Uterus (tissue), 4 donors: ENCODE measurements around the gene PRKAR1B. TPM values are rescaled to one million over a fixed set of nuclear protein-coding genes. Genes with fewer than 3 reads are reported as not detected.

ENCODE experiments used
- DNase-seq, 2 donors: peaks; one replicate each; pipeline ENCODE4 v3.0.0-alpha.2; 2019 to 2020
- H3K27ac ChIP-seq, 2 donors: fragments of 200-600 bp; sonication (generic); 1 replicate in 1 of 2; 2 replicates in 1 of 2; pipeline ENCODE4 v1.5.1; 2016 to 2018
- H3K27me3 ChIP-seq, 2 donors: fragments of 200-600 bp; sonication (generic); one replicate each; pipeline ENCODE4 v1.5.1; 2018 to 2019; ENCODE audit warnings: control low read depth in 1 of 2
- H3K36me3 ChIP-seq, 2 donors: fragments of 200-600 bp; sonication (generic); one replicate each; pipeline ENCODE4 v1.5.1; 2019; ENCODE audit warnings: control low read depth in 1 of 2
- H3K4me1 ChIP-seq, 2 donors: fragments of 200-600 bp; sonication (generic); one replicate each; pipeline ENCODE4 v1.5.1; 2018 to 2019; ENCODE audit warnings: control low read depth in 1 of 2
- H3K4me3 ChIP-seq, 2 donors: fragments of 200-600 bp; sonication (generic); 1 replicate in 1 of 2; 2 replicates in 1 of 2; pipeline ENCODE4 v1.5.1; 2018 to 2019; ENCODE audit warnings: mild to moderate bottlenecking in 1 of 2
- H3K9me3 ChIP-seq, 2 donors: fragments of 200-600 bp; sonication (generic); one replicate each; pipeline ENCODE4 v1.5.1; 2019; ENCODE audit warnings: control low read depth in 1 of 2
- POLR2A ChIP-seq, 2 donors: fragments of 450-650 bp; IDR thresholded peaks; one replicate each; pipeline ENCODE4 v1.6.1; 2016; ENCODE audit warnings: antibody characterized with exemption in 2 of 2, mild to moderate bottlenecking in 1 of 2, moderate library complexity in 1 of 2
- intact Hi-C: fragments of 100-400 bp; cut with DNase I; formaldehyde crosslinking; loops from one replicate; pipeline ENCODE4 v1.15.1; 2023; ENCODE audit warnings: low total_unique reads
- total RNA-seq, 4 donors: library from RNA; depleted of rRNA in 3 of 4; stranded (reverse); fragments of >200 nt in 3 of 4; gene quantifications; one replicate each; pipeline versions ENCODE4 v1.1.0 to v1.2.4, GENCODE V29; 2014 to 2023
- TF ChIP-seq, protein P1 (sequence below), 4 experiments: fragments of 200-600 bp in 2 of 4; fragments of 450-650 bp in 2 of 4; sonication (generic) in 2 of 4; IDR thresholded peaks; one replicate each; pipeline ENCODE4 v1.5.1; 2016 to 2019; ENCODE audit warnings: antibody characterized with exemption in 4 of 4, mild to moderate bottlenecking in 2 of 4, moderate library complexity in 1 of 4
- donor health status: DM: yes; HTN: yes; CAD: no.

PRKAR1B gene
- total RNA-seq, 4 donors from 2014 or later = 1.0 to 45.2 (median 28.7) TPM

DNA sequence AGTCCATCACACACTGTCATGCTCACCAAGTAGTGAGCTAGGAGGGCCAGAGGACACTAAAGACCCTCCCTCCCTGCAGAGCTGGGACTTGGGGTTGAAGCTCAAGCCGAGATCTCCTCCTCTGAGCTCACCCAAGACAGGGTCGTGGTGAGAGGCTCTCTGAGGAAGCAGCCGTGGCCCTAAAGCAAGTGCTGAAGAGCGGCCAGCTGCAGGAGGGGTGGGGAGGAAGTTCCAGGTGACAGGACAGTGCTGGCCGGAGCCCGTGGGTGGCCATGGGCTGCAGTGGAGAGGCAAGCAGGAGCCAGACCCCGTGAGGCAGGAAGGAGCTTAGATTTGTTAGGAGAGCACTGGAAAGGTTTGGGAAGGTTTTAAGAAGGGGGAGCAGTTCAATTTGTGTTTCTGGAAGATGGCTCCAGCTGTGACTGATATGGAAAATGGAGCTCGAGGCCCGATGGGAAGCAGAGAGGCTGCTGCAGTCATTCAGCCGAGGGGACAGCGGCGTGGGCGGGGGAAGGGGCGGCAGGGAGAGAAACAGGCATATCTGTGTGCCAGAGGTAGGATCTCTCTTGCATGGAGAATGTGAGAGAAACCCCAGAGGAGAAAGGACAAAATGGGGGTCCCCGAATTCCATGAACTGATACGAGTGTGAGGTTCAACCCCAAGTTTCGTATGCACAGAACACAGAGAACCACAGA lies 27.5 kb downstream of the PRKAR1B start:
- intact Hi-C loops = no loop called here
- Histone ChIP-seq H3K9me3 (peaks cover 0 to 6% of the 10 kb centered on the region in 2 donors), H3K27ac (peak overlapping the region in 1 of 2 donors; percentile 19), H3K4me3 (no peak overlapping the region), H3K4me1 (no peaks in the 10 kb centered on the region), H3K27me3 (no peaks in the 10 kb centered on the region), H3K36me3 (no peaks in the 10 kb centered on the region)
- no peak for TF ChIP-seq POLR2A (IDR thresholded peaks at IDR 0.05)
- TF ChIP-seq, protein P1, sequence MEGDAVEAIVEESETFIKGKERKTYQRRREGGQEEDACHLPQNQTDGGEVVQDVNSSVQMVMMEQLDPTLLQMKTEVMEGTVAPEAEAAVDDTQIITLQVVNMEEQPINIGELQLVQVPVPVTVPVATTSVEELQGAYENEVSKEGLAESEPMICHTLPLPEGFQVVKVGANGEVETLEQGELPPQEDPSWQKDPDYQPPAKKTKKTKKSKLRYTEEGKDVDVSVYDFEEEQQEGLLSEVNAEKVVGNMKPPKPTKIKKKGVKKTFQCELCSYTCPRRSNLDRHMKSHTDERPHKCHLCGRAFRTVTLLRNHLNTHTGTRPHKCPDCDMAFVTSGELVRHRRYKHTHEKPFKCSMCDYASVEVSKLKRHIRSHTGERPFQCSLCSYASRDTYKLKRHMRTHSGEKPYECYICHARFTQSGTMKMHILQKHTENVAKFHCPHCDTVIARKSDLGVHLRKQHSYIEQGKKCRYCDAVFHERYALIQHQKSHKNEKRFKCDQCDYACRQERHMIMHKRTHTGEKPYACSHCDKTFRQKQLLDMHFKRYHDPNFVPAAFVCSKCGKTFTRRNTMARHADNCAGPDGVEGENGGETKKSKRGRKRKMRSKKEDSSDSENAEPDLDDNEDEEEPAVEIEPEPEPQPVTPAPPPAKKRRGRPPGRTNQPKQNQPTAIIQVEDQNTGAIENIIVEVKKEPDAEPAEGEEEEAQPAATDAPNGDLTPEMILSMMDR (IDR thresholded peaks at IDR 0.05) = no peak
- DNase-seq = no peak

DNA sequence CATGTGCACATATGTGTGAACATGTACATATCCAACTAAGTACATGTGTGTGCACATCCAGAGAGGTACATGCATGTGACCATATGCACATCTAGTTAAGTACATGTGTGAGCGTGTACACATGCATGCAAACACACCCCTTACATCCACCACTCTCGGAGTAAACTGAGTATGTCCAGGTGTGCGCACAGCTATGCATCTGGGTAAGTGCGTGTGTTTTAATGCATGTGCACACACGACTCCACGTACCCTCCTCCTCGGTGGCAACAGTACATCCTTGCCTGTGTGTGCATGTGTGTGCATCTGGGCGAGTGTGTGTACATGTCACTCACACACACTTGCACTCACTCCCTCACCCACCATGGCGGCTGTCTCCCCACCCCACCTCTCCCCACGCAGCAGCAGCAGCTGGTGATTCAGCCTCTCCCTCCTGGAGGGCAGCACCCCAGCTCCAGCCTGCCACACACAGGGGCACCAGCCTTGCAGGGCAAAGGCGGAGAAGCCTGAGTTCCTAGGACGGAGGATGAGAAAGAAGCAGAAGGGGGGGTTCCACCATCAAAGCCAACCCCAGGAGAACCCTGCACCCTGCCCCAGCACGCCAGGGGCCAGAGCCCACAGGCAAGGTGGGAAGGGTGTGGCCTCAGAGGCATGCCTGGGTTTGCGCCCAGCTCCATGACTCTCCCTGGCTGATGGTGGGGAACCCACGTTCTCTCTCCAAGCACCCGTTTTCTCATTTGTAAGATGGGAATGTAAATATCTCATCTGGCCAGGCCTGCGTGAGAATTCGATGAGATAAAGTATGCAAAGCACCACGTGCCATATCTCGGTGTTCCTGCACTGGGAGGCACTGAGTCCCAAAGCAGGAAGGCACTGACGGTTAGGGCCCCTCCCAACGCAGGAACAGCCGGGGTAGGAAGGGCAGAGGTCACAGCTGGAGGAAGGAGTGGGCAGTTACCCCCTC lies 28.3 kb downstream of the PRKAR1B start:
- DNase-seq = no peak
- peaks cover 0 to 6% of the 10 kb centered on the region in 2 donors for H3K9me3 ChIP-seq
- peak overlapping the region in 1 of 2 donors; percentile 30 for H3K27ac ChIP-seq
- no peak overlapping the region for H3K4me3 ChIP-seq
- H3K36me3 ChIP-seq = no peaks in the 10 kb centered on the region
- intact Hi-C loops = no loop called here
- no peak for TF ChIP-seq POLR2A (IDR thresholded peaks at IDR 0.05)
- TF ChIP-seq, protein P1 (IDR thresholded peaks at IDR 0.05) = no peak
- no peaks in the 10 kb centered on the region for H3K4me1 ChIP-seq
- no peaks in the 10 kb centered on the region for H3K27me3 ChIP-seq

DNA sequence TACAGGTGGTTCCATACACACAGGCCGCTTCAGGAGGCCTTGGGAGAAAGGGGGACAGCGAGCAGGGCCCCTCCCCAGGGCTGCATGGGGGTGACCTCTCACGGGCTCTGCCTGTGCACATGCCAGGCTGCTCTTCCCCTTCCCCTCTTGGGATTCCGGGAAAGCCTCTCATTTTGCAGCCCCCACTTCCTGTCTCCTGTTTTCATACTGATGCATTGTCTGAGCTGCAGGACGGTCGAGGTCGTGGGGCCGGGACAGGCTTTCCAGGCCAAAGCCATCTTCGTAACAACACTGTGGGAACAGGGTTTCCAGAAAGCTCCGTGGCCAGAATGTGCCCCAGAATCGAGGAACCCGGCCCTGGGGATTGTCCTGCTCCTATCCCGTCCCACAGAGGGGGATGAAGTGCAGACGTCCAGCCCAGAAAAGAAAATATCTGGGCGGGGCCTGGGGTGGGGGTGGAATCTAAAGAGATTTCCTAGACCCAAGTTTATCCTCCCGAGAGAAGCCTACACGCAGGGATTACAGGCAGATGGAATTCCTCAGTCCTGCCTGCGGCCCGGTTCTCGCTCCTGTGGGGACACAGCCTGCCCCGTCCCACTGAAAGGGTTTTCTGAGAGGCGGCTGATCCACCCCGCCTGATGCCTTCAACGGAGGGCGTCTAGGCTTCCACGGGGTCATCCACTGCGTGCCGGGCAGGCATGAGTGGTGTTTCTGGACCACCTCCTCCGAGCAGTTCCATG lies 30.1 kb downstream of the PRKAR1B start:
- no peak for DNase-seq
- no peaks in the 10 kb centered on the region for H3K9me3 ChIP-seq
- intact Hi-C loops = no loop called here
- no peaks in the 10 kb centered on the region for H3K4me1 ChIP-seq
- no peak for TF ChIP-seq POLR2A (IDR thresholded peaks at IDR 0.05)
- TF ChIP-seq, protein P1 (IDR thresholded peaks at IDR 0.05) = no peak
- H3K36me3 ChIP-seq = no peaks in the 10 kb centered on the region
- no peak overlapping the region for H3K4me3 ChIP-seq
- no peaks in the 10 kb centered on the region for H3K27me3 ChIP-seq
- H3K27ac ChIP-seq = peak overlapping the region in 1 of 2 donors; percentile 10

GRCh38 chr7:696426-696811 lies 30.7 kb downstream of the PRKAR1B start:
- TF ChIP-seq POLR2A (IDR thresholded peaks at IDR 0.05) = no peak
- TF ChIP-seq, protein P1 (IDR thresholded peaks at IDR 0.05) = no peak
- H3K4me1 ChIP-seq = no peaks in the 10 kb centered on the region
- no peak overlapping the region for H3K27ac ChIP-seq
- H3K27me3 ChIP-seq = no peaks in the 10 kb centered on the region
- H3K9me3 ChIP-seq = no peaks in the 10 kb centered on the region
- no peaks in the 10 kb centered on the region for H3K36me3 ChIP-seq
- no peak overlapping the region for H3K4me3 ChIP-seq
- intact Hi-C loops = no loop called here
- no peak for DNase-seq
